ENCODE measurements around the gene CCDC82. TPM values are rescaled to one million over a fixed set of nuclear protein-coding genes. Genes with fewer than 3 reads are reported as not detected.

CCDC82 gene
- total RNA-seq, 1 donor from 2014 or later = 56.3 TPM

DNA sequence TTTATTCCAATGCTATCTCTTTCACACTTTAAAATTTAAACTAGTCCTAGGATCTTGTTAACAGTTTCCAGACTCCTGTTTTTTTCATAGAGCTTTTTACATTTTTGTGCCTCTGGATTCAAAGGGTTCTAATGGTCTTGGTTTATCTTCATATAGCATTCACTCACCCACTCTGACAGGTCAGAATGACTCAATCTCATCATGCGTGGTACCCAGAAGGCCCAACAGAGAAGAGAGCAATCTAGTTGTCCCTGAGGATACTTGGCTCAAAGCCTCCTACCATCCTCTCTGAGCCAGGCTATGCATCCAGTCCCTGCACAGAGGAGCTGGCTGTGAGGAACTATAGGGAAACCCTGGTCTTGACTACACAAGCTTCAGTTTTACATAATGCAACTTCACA lies 74.2 kb downstream of the CCDC82 start:
- Mint-ChIP-seq H3K4me1 (ENCODE audit: low read depth, unreplicated experiment) (peaks cover 6% of the 10 kb centered on the region), H3K27ac (ENCODE audit: unreplicated experiment) (no peak overlapping the region)

DNA sequence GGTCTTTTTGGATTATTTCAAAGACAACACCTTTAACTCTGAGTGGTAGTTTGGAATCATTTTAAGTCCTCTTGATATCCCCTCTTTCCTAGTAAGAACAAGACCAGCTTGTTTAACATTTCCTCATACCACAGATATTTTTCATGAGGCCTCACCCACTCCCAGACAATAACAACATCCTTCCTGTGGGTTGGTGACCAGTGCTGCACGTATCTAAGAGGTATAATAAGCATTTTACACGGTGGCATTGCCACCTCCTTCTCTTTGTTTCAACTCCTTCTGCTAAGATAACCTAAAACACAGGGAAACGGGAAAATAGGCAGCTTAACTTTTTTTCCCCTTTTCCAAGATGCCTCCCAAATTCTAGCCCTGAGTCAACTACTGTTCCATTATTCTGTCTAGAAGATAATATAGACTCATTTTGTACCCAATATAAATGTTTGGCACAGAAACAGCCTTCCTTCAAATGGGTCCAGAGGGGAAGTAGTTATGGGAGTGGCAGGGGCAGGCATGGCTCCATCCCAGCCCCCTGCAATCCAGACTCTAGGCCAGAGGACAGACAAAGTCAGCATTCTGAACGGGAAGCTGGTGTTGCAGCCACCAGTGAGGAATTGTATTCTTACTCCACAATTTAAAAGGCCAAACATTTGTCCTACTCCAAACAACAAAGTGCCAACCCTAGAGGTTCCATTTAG lies 75.2 kb downstream of the CCDC82 start:
- Mint-ChIP-seq H3K4me1 (ENCODE audit: low read depth, unreplicated experiment) (peaks cover 6% of the 10 kb centered on the region), H3K27me3 (ENCODE audit: unreplicated experiment) (no peaks in the 10 kb centered on the region), H3K9me3 (ENCODE audit: unreplicated experiment) (no peaks in the 10 kb centered on the region), H3K27ac (ENCODE audit: unreplicated experiment) (no peak overlapping the region), H3K4me3 (ENCODE audit: unreplicated experiment) (no peak overlapping the region), H3K36me3 (ENCODE audit: unreplicated experiment) (no peaks in the 10 kb centered on the region)
- TF ChIP-seq, protein P1, sequence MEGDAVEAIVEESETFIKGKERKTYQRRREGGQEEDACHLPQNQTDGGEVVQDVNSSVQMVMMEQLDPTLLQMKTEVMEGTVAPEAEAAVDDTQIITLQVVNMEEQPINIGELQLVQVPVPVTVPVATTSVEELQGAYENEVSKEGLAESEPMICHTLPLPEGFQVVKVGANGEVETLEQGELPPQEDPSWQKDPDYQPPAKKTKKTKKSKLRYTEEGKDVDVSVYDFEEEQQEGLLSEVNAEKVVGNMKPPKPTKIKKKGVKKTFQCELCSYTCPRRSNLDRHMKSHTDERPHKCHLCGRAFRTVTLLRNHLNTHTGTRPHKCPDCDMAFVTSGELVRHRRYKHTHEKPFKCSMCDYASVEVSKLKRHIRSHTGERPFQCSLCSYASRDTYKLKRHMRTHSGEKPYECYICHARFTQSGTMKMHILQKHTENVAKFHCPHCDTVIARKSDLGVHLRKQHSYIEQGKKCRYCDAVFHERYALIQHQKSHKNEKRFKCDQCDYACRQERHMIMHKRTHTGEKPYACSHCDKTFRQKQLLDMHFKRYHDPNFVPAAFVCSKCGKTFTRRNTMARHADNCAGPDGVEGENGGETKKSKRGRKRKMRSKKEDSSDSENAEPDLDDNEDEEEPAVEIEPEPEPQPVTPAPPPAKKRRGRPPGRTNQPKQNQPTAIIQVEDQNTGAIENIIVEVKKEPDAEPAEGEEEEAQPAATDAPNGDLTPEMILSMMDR (IDR thresholded peaks at IDR 0.05; ENCODE audit: partially characterized antibody, unreplicated experiment) = no peak
- no peak for DNase-seq

More for the DNA sequence above, 74.2 kb downstream of the CCDC82 start:
- H3K36me3 Mint-ChIP-seq (ENCODE audit: unreplicated experiment) = no peaks in the 10 kb centered on the region
- TF ChIP-seq, protein P1 (IDR thresholded peaks at IDR 0.05; ENCODE audit: partially characterized antibody, unreplicated experiment) = no peak
- H3K9me3 Mint-ChIP-seq (ENCODE audit: unreplicated experiment) = no peaks in the 10 kb centered on the region
- H3K4me3 Mint-ChIP-seq (ENCODE audit: unreplicated experiment) = no peak overlapping the region
- DNase-seq = no peak
- H3K27me3 Mint-ChIP-seq (ENCODE audit: unreplicated experiment) = no peaks in the 10 kb centered on the region

DNA sequence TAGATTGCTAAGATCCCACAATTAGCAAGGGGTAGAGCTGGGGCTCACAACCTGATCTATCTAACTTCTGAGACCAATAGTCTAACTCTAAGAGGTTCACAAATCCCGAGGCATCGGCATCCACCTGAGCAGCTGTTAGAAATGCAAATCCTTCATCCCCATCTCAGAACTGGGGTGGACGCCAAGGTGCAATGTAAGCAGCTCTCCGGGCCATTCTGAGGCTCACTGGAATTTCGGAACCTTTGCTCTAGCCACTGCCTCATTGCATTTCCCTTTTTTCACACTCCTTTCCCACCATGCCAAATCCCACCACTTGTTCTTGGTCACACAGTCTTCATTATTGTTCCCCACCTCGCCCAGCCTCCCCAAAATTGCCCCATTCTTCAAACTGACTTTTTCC lies 76.5 kb downstream of the CCDC82 start:
- peaks cover 6% of the 10 kb centered on the region for H3K4me1 Mint-ChIP-seq (ENCODE audit: low read depth, unreplicated experiment)
- DNase-seq = no peak
- TF ChIP-seq, protein P1 (IDR thresholded peaks at IDR 0.05; ENCODE audit: partially characterized antibody, unreplicated experiment) = no peak
- no peaks in the 10 kb centered on the region for H3K9me3 Mint-ChIP-seq (ENCODE audit: unreplicated experiment)
- no peaks in the 10 kb centered on the region for H3K27me3 Mint-ChIP-seq (ENCODE audit: unreplicated experiment)
- no peak overlapping the region for H3K27ac Mint-ChIP-seq (ENCODE audit: unreplicated experiment)
- no peak overlapping the region for H3K4me3 Mint-ChIP-seq (ENCODE audit: unreplicated experiment)
- H3K36me3 Mint-ChIP-seq (ENCODE audit: unreplicated experiment) = no peaks in the 10 kb centered on the region

DNA sequence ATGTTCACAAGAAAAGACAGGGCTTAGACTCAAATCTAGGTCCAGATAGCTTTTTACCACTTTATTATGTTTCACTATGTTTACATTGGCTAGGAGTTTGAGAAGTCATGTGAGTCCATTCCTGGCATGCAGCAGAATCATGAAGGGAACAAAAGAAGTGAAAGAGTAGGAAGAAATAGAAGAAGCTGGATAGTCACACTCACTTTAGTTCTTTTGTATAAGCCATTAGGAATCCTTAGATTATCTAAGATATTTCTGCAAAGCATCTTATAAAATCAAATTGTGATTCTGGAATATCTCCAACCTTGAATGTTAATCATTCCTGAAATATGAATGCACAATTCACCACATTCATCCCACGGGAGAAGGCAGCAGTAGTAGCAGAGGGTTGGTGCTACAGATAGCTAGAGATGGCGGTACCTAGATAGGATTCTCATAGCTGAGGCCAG lies 78.6 kb downstream of the CCDC82 start:
- no peak overlapping the region for H3K27ac Mint-ChIP-seq (ENCODE audit: unreplicated experiment)
- no peaks in the 10 kb centered on the region for H3K36me3 Mint-ChIP-seq (ENCODE audit: unreplicated experiment)
- H3K4me3 Mint-ChIP-seq (ENCODE audit: unreplicated experiment) = no peak overlapping the region
- peaks cover 9% of the 10 kb centered on the region for H3K4me1 Mint-ChIP-seq (ENCODE audit: low read depth, unreplicated experiment)
- no peak for DNase-seq
- no peaks in the 10 kb centered on the region for H3K9me3 Mint-ChIP-seq (ENCODE audit: unreplicated experiment)
- H3K27me3 Mint-ChIP-seq (ENCODE audit: unreplicated experiment) = no peaks in the 10 kb centered on the region
- TF ChIP-seq, protein P1 (IDR thresholded peaks at IDR 0.05; ENCODE audit: partially characterized antibody, unreplicated experiment) = no peak

DNA sequence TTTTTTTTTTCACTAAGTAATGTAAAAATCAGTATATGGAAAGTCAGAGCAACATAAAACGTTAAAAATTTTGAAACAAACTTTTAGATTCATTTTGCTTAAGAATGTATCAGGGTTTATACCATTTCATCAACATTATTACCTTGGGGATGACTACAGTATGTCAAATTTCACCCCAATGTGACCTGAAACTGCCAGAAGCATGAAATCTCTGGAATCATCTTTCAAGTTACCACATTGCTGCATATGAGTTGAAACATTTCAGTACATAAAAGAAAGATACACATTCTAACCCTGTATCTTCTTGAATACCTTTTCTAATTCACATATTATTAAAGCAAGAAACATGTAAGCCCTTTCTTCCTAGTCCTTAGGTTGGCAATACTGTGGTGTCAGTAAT lies 79.5 kb downstream of the CCDC82 start:
- Mint-ChIP-seq H3K9me3 (ENCODE audit: unreplicated experiment) (no peaks in the 10 kb centered on the region), H3K36me3 (ENCODE audit: unreplicated experiment) (no peaks in the 10 kb centered on the region), H3K4me1 (ENCODE audit: low read depth, unreplicated experiment) (peaks cover 9% of the 10 kb centered on the region), H3K27me3 (ENCODE audit: unreplicated experiment) (no peaks in the 10 kb centered on the region), H3K4me3 (ENCODE audit: unreplicated experiment) (no peak overlapping the region), H3K27ac (ENCODE audit: unreplicated experiment) (no peak overlapping the region)
- DNase-seq = no peak
- TF ChIP-seq, protein P1 (IDR thresholded peaks at IDR 0.05; ENCODE audit: partially characterized antibody, unreplicated experiment) = no peak

All from glutamatergic neuron (in vitro differentiated cells).